Activated naive CD4-positive, alpha-beta T cell treated with anti-CD3 and anti-CD28 coated beads, Interleukin-2, amount 50 U/mL, for 24 hours (primary cell): ENCODE data around the gene TSC22D1.
"Not testable (repeated sequence)": the region's sequence is repeated elsewhere in the genome, so short reads cannot be mapped to it uniquely, and the experiment has no call there.

Source experiments
- H3K27ac Mint-ChIP-seq: one replicate; pipeline ENCODE4 v1.8.0; 2021; ENCODE audit warnings: mild to moderate bottlenecking, mixed read lengths
- H3K27me3 Mint-ChIP-seq: one replicate; pipeline ENCODE4 v1.8.0; 2021; ENCODE audit warnings: mixed read lengths
- H3K36me3 Mint-ChIP-seq: one replicate; pipeline ENCODE4 v1.8.0; 2021; ENCODE audit warnings: mixed read lengths
- H3K4me1 Mint-ChIP-seq: one replicate; pipeline ENCODE4 v1.8.0; 2021; ENCODE audit warnings: mixed read lengths
- H3K4me3 Mint-ChIP-seq: one replicate; pipeline ENCODE4 v1.8.0; 2021; ENCODE audit warnings: mild to moderate bottlenecking, mixed read lengths
- H3K9me3 Mint-ChIP-seq: one replicate; pipeline ENCODE4 v1.8.0; 2021; ENCODE audit warnings: mixed read lengths

Gene TSC22D1

DNA sequence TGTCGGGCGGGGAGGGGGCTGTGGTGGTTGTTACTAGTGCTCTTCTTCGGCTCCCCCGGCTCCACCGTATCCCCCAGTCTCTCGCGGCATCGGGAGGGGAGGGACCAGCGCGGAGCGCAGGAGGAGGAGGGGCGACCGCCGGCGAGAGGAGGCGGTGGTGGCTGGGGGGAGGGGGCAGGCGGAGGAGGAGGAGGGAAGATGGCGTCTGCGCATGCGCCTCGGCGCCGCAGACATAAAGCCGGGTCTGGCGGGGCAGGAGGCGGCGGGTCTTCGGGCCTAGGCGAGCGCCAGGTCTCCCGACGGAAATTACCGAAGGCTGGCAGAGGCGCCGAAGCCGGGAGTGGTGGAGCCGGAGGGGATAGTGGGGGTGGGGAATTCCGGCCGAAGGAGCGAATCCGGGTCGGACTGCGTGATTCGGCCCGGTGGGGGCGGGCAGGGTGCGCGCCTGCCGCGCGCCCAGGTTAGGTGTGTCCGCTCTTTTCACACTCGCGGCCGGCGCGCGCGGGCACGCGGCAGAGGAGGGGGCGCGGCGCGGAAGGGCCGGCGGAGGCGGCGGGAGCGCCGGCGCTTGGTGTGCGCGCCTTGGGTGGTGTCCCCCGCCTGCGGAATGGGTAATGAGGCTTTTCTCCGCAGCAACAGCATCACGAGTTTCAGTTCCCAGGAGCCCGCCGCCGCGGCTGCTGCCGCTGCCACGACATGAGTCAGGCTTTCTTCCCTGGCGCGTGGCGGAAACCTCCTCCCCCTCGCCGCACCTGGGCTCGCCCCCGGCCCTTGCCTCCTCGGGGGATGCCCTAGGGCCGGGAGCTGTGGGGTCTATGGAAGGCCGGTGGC is 1.3 kb upstream of the TSC22D1 start:
- Mint-ChIP-seq H3K4me1 (peaks cover 40% of the 10 kb centered on the region), H3K4me3 (peak overlapping the region; percentile 92), H3K27me3 (no peaks in the 10 kb centered on the region), H3K36me3 (peaks cover 2% of the 10 kb centered on the region), H3K27ac (peak overlapping the region; percentile 92), H3K9me3 (no peaks in the 10 kb centered on the region)

DNA sequence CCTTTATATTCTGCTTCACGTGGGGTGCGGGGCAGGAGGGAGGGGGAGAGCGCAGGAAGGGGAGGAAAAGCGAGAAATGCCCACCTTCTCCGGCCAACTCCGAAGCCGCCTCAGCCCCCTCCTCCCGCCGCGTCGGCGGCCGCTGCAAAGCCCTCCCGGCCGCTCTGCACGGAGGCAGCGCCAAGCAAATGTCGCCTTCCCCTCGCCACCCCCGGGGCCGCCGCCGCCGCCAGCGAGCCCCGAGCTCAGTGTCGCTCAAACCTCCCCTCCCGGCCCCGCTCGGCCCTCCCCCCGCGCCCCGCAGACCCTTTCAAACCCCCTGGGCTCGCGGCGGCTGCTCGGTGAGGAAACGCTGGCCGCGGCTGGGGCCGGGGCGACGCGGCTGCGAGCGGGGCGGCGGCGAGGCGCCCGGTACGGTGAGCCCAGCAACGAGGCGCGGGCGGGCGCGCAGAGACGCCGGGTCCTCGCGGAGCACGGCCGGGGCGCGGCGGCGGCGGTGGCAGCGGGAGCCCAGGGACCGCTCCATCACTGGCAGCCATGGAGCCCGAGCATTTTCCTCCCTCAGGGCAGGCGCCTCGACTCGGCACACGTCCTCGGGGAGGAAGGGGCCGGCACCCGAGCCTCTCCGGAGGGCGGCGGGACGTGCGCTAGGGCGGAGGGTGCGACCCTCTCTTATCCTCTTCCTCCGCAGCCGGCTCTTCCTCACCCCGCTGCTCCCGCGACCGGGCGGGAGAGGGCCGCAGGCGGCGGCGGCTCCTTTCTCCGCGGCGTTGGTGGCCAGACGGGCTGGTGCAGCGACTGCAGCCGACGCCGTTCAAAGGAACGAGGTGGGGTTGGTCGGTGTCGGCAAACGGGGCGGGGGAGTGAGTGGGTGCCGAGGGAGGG is 463 bp upstream of the TSC22D1 start:
- Mint-ChIP-seq H3K27ac (no peak overlapping the region), H3K4me1 (peaks cover 47% of the 10 kb centered on the region), H3K27me3 (no peaks in the 10 kb centered on the region), H3K36me3 (peaks cover 2% of the 10 kb centered on the region), H3K4me3 (peak overlapping the region; percentile 92), H3K9me3 (no peaks in the 10 kb centered on the region)

DNA sequence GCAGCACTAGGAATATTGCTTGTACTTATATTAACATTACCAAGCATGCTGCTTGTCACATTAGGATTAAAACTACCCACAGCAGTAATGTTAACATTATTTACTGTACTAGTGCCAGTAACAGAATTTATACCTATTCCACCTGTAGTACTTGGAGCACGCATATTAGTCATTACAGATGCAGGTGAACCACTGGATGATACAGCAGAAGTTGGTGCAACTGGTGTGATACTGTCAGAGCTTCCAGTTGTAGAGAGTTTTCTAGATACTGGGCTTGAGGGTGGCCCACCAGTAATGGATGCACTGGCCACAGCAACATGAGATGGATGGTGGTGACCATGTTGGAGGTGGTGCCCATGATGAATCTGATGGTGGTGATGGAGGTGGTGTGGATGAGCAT is 1.1 kb downstream of the TSC22D1 start:
- H3K36me3 Mint-ChIP-seq: peaks cover 2% of the 10 kb centered on the region

DNA sequence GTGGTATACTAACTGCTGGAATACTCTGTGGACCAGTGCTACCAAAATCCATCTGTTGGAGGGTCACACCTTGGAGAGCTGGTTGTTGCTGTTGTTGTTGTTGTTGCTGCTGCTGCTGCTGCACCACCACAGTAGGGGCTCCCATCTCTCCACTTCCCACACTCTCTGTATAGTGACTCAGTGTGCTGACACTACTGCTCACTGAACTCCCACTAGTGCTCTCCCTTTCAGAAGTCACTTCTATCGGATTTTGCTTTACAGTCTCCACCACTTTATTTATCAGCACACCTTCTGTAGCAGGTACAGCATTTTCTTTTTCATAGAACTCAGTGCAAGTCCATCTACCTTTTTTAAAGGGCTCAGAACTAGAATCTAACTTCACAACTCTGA is 1.7 kb downstream of the TSC22D1 start:
- Mint-ChIP-seq H3K4me3 (peak overlapping the region; percentile 1), H3K4me1 (peaks cover 52% of the 10 kb centered on the region), H3K36me3 (peaks cover 2% of the 10 kb centered on the region), H3K27ac (no peak overlapping the region), H3K27me3 (no peaks in the 10 kb centered on the region), H3K9me3 (no peaks in the 10 kb centered on the region)

More for the DNA sequence above, 1.1 kb downstream of the TSC22D1 start:
- Mint-ChIP-seq H3K4me3 (peak overlapping the region; percentile 88), H3K9me3 (no peaks in the 10 kb centered on the region), H3K4me1 (peaks cover 47% of the 10 kb centered on the region), H3K27me3 (no peaks in the 10 kb centered on the region), H3K27ac (peak overlapping the region; percentile 37)

DNA sequence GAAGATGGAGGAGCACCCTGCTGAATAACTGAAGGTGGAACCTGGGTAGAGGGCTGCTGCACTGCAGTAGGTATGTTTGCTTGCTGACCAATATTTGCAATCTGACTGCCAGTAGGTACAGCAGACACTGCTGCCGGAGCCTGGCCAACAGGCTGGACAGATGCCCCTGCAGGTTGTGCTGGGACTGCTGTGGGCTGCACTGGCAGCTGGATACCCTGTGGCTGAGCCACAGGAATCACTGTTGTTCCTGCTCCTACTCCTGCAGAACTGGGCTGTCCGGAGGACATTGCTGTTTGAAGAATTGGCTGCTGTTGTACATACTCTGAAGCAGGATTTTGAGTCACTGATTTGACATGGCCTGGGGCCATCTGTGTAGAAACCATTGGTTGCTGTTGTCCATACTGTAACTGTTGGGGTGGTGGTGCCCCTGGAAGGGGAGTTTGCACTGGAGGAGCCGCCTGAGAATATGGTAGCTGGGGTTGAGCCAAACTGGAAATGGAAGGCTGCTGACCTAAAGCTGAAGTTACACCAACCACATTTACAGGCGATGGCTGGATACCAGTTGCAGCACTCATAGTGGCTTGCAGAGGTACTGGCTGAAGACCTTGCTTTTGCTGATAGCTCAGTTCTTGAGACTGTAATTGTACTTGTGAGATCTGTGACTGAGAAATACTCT is 2.2 kb downstream of the TSC22D1 start:
- Mint-ChIP-seq H3K27me3 (no peaks in the 10 kb centered on the region), H3K36me3 (peaks cover 2% of the 10 kb centered on the region), H3K9me3 (no peaks in the 10 kb centered on the region), H3K4me3 (peak overlapping the region; percentile 1), H3K27ac (no peak overlapping the region), H3K4me1 (peaks cover 56% of the 10 kb centered on the region)

DNA sequence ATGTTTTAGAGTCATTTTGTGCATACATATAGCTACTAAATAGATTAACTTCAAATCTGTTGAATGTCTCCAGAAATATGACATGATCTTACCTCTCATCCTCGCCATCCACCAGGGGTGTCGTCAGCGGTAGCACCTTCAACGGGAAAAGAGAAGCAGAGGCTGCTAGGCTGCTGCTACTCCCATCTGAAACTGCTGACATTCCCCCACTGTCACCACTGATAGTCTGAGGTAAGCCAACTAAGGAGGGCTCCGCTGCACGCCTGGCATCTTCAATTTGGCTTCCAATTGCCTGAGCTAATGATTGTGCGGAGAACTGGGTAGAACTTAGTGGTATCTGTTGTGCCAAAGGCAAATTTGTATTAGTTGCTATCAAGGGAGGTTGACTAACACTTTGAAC is 3.1 kb downstream of the TSC22D1 start:
- Mint-ChIP-seq H3K9me3 (no peaks in the 10 kb centered on the region), H3K27me3 (no peaks in the 10 kb centered on the region), H3K4me1 (peaks cover 60% of the 10 kb centered on the region), H3K27ac (peak overlapping the region; percentile 46), H3K36me3 (peaks cover 2% of the 10 kb centered on the region), H3K4me3 (no peak overlapping the region)

DNA sequence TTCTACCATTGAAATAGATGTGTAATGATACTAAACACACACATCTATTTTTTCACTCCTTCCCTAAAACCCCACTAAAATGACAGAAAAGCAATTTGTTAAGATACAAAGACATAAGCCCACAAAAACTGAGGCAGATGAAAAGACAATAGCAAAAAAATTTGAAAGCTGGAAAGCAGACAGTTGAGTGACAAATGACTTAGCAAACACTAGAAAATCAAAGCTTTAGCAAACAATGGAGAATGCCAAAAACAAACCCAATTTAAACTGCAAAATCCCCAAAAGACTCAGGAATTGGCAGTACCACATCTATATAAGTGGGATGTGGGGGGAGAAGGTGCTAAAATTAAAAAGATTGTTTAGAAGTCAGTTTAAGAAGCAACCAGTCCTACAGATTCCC is 9.5 kb downstream of the TSC22D1 start:
- no peaks in the 10 kb centered on the region for H3K27me3 Mint-ChIP-seq
- no peak overlapping the region for H3K4me3 Mint-ChIP-seq
- H3K9me3 Mint-ChIP-seq: no peaks in the 10 kb centered on the region
- H3K27ac Mint-ChIP-seq: no peak overlapping the region
- H3K36me3 Mint-ChIP-seq: peaks cover 4% of the 10 kb centered on the region
- H3K4me1 Mint-ChIP-seq: peaks cover 39% of the 10 kb centered on the region

DNA sequence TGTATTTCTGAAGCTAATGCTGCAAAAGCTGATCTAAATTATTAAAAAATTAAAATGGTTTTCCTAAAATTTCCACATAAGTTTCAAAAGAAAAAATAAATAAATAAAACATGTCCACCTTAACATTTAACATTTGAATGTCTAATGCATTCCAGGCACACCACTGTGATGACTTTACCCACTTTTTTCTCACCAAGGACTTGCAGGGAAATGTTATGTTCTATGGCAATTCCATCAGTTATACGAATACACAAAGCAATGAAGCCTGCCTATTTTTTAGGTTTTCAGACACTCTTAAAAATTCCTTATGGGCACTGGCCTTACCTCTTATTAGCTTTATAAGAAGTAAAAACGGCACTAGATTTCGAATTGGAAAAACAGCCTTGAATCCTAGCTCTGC is 10.2 kb downstream of the TSC22D1 start:
- peaks cover 39% of the 10 kb centered on the region for H3K4me1 Mint-ChIP-seq

DNA sequence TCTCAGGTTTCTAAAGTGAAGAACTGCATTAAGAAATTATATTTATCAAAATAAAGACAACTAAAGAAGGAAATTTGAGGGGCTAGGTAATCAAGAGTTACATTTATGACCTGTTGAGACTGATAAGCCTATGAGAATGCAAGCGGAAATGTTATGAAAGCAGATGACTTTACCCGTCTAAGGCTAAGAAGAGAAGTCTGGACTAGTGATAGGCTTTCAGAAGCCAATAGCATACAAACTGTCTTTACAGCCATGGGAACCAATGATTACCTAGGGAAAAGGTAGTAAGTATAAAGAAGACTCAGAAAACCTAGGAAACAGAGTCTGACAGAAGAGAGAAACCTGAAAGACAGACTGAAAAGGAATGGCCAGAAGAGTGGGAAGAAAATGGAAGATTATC is 11.2 kb downstream of the TSC22D1 start:
- Mint-ChIP-seq H3K4me1 (peaks cover 39% of the 10 kb centered on the region), H3K4me3 (no peak overlapping the region), H3K27me3 (no peaks in the 10 kb centered on the region), H3K9me3 (no peaks in the 10 kb centered on the region), H3K27ac (no peak overlapping the region), H3K36me3 (peaks cover 4% of the 10 kb centered on the region)

More for the DNA sequence above, 10.2 kb downstream of the TSC22D1 start:
- H3K4me3 Mint-ChIP-seq: no peak overlapping the region
- H3K9me3 Mint-ChIP-seq: no peaks in the 10 kb centered on the region
- H3K27ac Mint-ChIP-seq: no peak overlapping the region
- H3K27me3 Mint-ChIP-seq: no peaks in the 10 kb centered on the region
- H3K36me3 Mint-ChIP-seq: peaks cover 4% of the 10 kb centered on the region

DNA sequence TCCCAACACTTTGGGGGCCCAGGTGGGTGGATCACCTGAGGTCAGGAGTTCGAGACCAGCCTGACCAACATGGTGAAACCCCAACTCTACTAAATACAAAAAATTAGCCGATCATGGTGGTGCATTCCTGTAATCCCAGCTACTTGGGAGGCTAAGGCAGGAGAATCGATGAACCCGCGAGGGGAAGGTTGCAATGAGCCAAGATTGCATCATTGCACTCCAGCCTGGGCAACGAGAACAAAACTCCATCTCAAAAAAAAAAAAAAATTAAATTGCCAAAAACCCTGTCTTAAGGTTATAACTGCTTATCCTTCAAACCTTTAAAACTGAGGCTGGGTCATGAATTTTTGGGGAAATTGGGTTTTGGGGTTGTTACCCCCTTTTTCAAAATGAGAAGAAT is 13.3 kb downstream of the TSC22D1 start:
- H3K9me3 Mint-ChIP-seq, H3K36me3 Mint-ChIP-seq, H3K27me3 Mint-ChIP-seq, H3K4me3 Mint-ChIP-seq, H3K27ac Mint-ChIP-seq: not testable (repeated sequence)
- peaks cover 24% of the 10 kb centered on the region for H3K4me1 Mint-ChIP-seq

DNA sequence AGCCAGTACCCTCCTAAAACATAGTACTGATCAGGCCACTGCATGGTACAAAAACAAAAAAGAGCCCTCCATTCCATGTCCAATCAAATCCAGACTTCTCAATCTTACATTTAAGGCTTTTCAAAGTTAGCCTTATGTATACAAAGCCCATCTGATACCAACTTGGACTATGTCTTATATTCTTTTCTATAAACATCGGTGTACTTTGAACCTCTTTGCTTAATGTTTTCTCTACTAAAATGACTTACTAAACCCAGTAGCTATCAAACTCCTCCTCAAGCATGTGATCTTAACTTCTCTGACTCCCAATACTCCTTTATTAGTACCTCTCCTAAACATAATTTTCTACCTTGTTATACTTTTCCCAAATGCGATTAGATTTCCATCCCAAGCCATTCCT is 14.8 kb downstream of the TSC22D1 start:
- Mint-ChIP-seq H3K9me3 (no peaks in the 10 kb centered on the region), H3K27me3 (no peaks in the 10 kb centered on the region), H3K27ac (no peak overlapping the region)

DNA sequence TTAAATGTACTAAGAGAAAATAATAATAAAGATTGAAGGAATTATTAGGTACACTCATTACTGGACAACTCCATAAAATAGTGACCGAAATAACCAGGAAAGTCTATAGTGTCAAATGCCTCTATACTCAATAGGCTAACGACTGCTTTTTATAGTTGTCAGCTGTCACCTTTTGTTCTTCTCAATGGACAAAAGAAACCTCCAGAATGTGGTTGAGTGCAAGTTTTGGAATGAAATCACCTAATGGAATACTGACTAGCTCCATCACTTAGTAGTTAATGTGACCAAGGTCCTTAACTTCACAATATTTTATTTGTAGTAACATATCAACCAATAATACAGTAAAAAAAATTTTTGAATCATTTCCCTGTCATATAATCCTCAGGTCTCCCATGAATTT is 18.1 kb downstream of the TSC22D1 start:
- Mint-ChIP-seq H3K4me3 (no peak overlapping the region), H3K36me3 (peaks cover 4% of the 10 kb centered on the region), H3K27ac (no peak overlapping the region), H3K27me3 (no peaks in the 10 kb centered on the region), H3K9me3 (no peaks in the 10 kb centered on the region), H3K4me1 (peaks cover 8% of the 10 kb centered on the region)

More for the DNA sequence above, 14.8 kb downstream of the TSC22D1 start:
- Mint-ChIP-seq H3K36me3 (peaks cover 3% of the 10 kb centered on the region), H3K4me3 (no peak overlapping the region), H3K4me1 (peaks cover 9% of the 10 kb centered on the region)

DNA sequence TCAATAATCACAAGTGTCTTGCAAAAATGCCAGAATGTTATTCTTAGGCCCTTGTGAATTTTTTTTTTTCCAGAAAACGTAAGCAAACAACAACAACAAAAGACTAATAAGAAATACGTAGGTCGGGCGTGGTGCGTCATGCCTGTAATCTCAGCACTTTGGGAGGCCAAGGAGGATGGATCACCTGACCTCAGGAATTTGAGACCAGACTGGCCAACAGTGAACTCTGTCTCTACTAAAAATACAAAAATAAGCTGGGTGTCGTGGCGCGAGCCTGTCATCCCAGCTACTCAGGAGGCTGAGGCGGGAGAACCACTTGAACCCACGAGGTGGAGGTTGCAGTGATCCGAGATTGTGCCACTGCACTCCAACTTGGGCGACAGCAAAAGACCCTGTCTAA is 20.9 kb downstream of the TSC22D1 start:
- Mint-ChIP-seq H3K27ac (no peak overlapping the region), H3K36me3 (peaks cover 4% of the 10 kb centered on the region), H3K4me3 (no peak overlapping the region), H3K27me3 (no peaks in the 10 kb centered on the region), H3K4me1 (peaks cover 8% of the 10 kb centered on the region), H3K9me3 (no peaks in the 10 kb centered on the region)

DNA sequence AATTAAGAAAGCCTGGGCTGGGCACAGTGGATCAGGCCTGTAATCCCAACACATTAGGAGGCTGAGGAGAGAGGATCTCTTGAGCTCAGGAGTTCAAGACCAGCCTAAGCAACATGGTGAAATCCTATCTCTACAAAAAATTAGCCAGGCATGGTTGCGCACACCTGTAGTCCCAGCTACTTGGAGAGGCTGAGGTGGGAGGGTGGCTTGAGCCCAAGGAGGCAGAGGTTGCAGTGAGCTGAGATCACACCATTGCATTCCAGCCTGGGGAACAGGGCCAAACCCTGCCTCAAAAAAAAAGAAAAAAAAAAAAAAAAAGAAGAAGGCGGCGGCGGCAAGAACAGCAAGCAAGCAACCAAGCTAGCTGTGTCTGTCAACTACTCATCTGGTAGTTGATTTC is 26.7 kb downstream of the TSC22D1 start:
- Mint-ChIP-seq H3K4me1 (no peaks in the 10 kb centered on the region), H3K27ac (no peak overlapping the region), H3K27me3 (no peaks in the 10 kb centered on the region), H3K4me3 (no peak overlapping the region), H3K9me3 (no peaks in the 10 kb centered on the region), H3K36me3 (peaks cover 3% of the 10 kb centered on the region)

DNA sequence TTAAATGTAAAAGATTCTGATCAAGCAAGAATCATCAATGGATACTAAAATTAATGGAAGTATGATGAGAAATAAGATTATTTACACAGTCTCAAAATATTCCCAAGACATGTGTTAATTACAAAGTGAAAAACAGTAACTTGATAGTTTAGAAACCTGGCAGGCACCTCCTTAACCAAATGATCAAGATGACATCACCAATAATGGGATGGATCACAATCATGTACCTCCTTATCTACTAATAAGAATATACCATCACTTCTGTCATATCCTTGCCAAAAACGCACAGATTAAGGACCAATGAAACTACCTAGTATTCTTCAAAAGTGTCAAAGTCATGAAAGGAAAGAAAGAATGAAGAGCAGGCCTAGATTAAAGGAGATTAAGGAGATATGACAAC is 30.0 kb downstream of the TSC22D1 start:
- no peaks in the 10 kb centered on the region for H3K27me3 Mint-ChIP-seq
- no peaks in the 10 kb centered on the region for H3K4me1 Mint-ChIP-seq
- no peak overlapping the region for H3K4me3 Mint-ChIP-seq
- H3K27ac Mint-ChIP-seq: no peak overlapping the region
- peaks cover 5% of the 10 kb centered on the region for H3K36me3 Mint-ChIP-seq
- H3K9me3 Mint-ChIP-seq: no peaks in the 10 kb centered on the region

DNA sequence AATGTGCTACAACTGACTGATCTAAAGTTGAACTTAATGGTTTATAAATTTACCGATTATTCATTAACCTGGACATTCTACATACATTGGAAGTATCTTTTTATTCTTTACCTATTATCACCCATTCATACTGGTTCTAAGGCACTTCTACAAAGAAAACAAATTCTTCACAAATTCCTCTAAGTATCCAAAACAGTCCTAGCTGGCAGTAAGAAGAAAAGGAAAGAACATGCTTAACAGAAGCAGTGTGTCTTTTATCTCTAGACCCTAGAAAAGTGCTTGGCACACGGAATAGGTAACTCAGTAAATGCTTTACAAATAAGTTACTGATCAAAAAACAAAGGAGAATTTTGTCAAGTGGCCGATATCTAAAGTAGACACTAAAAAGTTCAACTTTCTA is 32.8 kb downstream of the TSC22D1 start:
- H3K27ac Mint-ChIP-seq: no peak overlapping the region
- H3K36me3 Mint-ChIP-seq: peaks cover 5% of the 10 kb centered on the region
- H3K27me3 Mint-ChIP-seq: no peaks in the 10 kb centered on the region
- H3K9me3 Mint-ChIP-seq: no peaks in the 10 kb centered on the region
- no peaks in the 10 kb centered on the region for H3K4me1 Mint-ChIP-seq
- no peak overlapping the region for H3K4me3 Mint-ChIP-seq
